ENCODE measurements around the gene NKTR.

The NKTR gene

DNA sequence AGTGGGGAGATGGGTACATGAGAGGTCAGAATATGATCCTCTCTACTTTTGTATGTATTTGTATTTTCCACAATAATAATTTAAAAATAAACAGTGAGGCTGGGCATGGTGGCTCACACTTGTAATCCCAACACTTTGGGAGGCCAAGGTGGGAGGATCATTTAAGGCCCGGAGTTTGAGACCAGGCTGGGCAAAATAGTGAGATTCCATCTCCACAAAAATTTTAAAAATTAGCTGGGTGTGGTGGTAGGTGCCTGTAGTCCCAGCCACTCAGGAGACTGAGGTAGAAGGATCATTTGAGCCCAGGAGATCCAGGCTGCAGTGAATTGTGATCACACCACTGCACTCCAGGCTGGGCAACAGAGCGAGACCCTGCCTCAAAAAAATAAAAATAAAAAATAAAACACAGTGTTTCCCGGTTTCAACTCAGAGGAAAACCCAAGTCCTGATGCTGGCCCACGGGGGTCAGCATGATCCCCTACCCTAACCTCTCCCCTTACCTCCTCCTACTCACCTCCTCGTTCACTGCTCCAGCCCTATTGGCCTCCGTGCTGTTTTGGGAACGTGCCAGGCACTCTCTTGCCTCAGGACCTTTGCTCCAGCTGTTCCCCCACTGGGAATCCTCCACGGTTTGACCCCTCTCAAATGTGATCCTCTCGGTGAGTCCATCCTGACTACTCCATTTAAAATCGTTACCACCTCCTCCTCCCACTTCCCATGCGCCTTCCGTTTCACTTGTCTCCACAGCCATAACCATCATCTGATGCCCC, 82.0 kb downstream of the NKTR start:
- Histone ChIP-seq H3K4me2 (no peak overlapping the region), H4K20me1 (ENCODE audit: insufficient read depth) (no peaks in the 10 kb centered on the region), H3K4me1 (ENCODE audit: low read depth, poor library complexity, severe bottlenecking) (peaks cover 17% of the 10 kb centered on the region), H3K27ac (no peak overlapping the region), H3K4me3 (IDR thresholded peaks at IDR 0.05; ENCODE audit: insufficient read depth, low read depth, low read length) (no peak overlapping the region), H3K27me3 (ENCODE audit: insufficient read depth, low read depth) (no peaks in the 10 kb centered on the region), H3K36me3 (ENCODE audit: insufficient read depth) (no peaks in the 10 kb centered on the region), H2AFZ (ENCODE audit: low read depth) (no peak overlapping the region), H3K9ac (no peak overlapping the region), H3K79me2 (ENCODE audit: insufficient read depth, low read depth) (no peaks in the 10 kb centered on the region)
- TF ChIP-seq, protein P1, sequence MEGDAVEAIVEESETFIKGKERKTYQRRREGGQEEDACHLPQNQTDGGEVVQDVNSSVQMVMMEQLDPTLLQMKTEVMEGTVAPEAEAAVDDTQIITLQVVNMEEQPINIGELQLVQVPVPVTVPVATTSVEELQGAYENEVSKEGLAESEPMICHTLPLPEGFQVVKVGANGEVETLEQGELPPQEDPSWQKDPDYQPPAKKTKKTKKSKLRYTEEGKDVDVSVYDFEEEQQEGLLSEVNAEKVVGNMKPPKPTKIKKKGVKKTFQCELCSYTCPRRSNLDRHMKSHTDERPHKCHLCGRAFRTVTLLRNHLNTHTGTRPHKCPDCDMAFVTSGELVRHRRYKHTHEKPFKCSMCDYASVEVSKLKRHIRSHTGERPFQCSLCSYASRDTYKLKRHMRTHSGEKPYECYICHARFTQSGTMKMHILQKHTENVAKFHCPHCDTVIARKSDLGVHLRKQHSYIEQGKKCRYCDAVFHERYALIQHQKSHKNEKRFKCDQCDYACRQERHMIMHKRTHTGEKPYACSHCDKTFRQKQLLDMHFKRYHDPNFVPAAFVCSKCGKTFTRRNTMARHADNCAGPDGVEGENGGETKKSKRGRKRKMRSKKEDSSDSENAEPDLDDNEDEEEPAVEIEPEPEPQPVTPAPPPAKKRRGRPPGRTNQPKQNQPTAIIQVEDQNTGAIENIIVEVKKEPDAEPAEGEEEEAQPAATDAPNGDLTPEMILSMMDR (conservative IDR thresholded peaks at IDR 0.05; ENCODE audit: low read depth, low read length): no peak

DNA sequence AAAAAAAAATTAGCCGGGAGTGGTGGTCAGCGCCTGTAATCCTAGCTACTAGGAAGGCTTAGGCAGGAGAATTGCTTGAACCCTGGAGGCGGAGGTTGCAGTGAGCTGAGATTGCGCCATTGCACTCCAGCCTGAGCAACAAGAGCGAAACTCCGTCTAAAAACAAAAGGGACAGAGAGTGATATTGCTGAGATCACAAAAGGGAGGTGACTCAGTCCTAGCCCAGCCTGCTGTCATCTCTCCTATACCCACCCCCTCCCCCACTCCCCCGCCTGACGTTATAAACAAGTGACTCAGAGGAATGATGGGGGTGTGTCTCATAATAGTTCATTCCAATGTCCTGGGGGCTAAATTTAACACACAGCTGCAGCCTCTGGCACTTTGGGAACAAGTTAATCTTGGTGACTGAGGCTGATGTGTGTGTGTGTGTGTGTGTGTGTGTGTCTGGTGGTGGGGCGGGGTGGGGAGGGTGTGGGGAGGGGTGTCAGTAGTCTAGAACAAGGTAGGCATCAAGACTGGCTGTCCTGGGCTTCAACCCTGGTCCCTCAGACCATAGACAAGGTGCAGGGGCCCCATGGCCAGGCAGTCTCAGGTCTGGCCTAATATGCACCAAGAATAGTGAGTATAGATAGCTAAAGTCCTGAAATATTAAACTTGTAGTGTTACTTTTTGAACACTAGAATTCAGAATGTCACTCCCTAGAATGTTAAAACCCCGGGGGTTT, 83.6 kb downstream of the NKTR start:
- Histone ChIP-seq H3K79me2 (ENCODE audit: insufficient read depth, low read depth) (no peaks in the 10 kb centered on the region), H2AFZ (ENCODE audit: low read depth) (no peak overlapping the region), H3K4me2 (no peak overlapping the region), H3K4me1 (ENCODE audit: low read depth, poor library complexity, severe bottlenecking) (peaks cover 2% of the 10 kb centered on the region), H3K27me3 (ENCODE audit: insufficient read depth, low read depth) (no peaks in the 10 kb centered on the region), H4K20me1 (ENCODE audit: insufficient read depth) (no peaks in the 10 kb centered on the region), H3K36me3 (ENCODE audit: insufficient read depth) (no peaks in the 10 kb centered on the region), H3K27ac (no peak overlapping the region), H3K9ac (no peak overlapping the region), H3K4me3 (IDR thresholded peaks at IDR 0.05; ENCODE audit: insufficient read depth, low read depth, low read length) (no peak overlapping the region)
- TF ChIP-seq, protein P1 (conservative IDR thresholded peaks at IDR 0.05; ENCODE audit: low read depth, low read length): no peak

DNA sequence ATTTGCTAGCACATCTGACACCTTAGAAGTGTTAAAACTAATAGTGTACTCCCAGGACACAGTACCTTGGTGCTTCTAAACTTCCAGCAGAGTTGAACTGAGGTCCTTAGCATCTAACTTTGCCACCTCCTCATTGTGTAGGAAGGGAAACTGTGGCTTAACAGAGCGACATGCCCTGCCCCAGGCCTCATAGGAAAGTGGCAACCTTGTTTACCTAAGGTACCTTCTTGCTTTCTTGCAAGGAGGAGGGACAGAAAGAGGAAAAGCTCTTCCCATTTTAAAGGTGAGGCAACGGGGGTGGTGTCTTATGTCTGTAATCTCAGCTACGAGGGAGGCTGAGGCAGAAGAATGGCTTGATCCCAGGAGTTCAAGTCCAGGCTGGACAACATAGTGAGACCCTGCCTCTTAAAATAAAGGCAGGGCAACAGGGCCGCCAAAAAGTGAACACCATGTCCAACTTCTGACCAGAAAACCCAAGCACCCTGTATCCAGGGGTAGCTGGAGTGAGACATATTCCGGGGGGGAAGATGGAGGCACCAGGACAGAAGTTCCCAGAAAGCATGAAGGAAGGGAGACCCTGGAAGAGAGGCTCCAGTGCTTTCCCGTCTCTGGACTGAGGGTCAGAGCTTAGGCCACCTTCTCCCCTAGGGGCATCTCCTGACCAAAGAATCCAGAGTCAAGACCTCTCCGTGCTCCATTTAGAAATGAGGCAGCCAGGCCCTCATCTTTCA, 84.3 kb downstream of the NKTR start:
- H2AFZ ChIP-seq (ENCODE audit: low read depth): no peak overlapping the region
- no peaks in the 10 kb centered on the region for H3K4me1 ChIP-seq (ENCODE audit: low read depth, poor library complexity, severe bottlenecking)
- no peak overlapping the region for H3K9ac ChIP-seq
- H4K20me1 ChIP-seq (ENCODE audit: insufficient read depth): no peaks in the 10 kb centered on the region
- H3K27me3 ChIP-seq (ENCODE audit: insufficient read depth, low read depth): no peaks in the 10 kb centered on the region
- no peaks in the 10 kb centered on the region for H3K79me2 ChIP-seq (ENCODE audit: insufficient read depth, low read depth)
- no peaks in the 10 kb centered on the region for H3K36me3 ChIP-seq (ENCODE audit: insufficient read depth)
- no peak overlapping the region for H3K4me3 ChIP-seq (IDR thresholded peaks at IDR 0.05; ENCODE audit: insufficient read depth, low read depth, low read length)
- no peak overlapping the region for H3K27ac ChIP-seq
- TF ChIP-seq, protein P1 (conservative IDR thresholded peaks at IDR 0.05; ENCODE audit: low read depth, low read length): no peak
- H3K4me2 ChIP-seq: no peak overlapping the region

DNA sequence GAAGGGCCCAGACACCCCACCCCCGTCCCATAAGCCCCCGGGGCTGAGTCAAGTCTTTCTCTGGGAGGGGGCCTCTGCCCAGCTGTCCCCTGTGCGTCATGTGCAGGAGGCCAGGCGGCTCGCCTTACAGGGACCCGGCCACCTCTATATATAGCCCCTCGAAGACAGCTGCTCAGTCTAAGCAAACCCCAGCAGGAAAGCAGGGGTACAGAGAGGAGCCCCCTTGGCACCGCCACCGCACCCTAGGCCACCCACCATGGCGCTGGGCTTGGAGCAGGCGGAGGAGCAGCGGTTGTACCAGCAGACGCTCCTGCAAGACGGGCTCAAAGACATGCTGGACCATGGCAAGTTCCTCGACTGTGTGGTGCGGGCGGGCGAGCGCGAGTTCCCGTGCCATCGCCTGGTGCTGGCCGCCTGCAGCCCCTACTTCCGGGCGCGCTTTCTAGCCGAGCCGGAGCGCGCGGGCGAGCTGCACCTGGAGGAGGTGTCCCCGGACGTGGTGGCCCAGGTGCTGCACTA, 84.9 kb downstream of the NKTR start, which contains the start of gene KLHL40:
TSS of gene KLHL40 (plus strand) at position 175 of the 519 bp plus-strand sequence. CDS start at position 257, 82 bp downstream.
- H3K36me3 ChIP-seq (ENCODE audit: insufficient read depth): no peaks in the 10 kb centered on the region
- H3K4me2 ChIP-seq: no peak within 1 kb of the TSS
- H3K79me2 ChIP-seq (ENCODE audit: insufficient read depth, low read depth): no peaks in the 10 kb centered on the region
- no peaks in the 10 kb centered on the region for H3K4me1 ChIP-seq (ENCODE audit: low read depth, poor library complexity, severe bottlenecking)
- TF ChIP-seq, protein P1 (conservative IDR thresholded peaks at IDR 0.05; ENCODE audit: low read depth, low read length): no peak
- no peak within 1 kb of the TSS for H2AFZ ChIP-seq (ENCODE audit: low read depth)
- H3K27ac ChIP-seq: no peak within 1 kb of the TSS
- no peaks in the 10 kb centered on the region for H3K27me3 ChIP-seq (ENCODE audit: insufficient read depth, low read depth)
- H3K9ac ChIP-seq: no peak within 1 kb of the TSS
- no peak within 1 kb of the TSS for H3K4me3 ChIP-seq (IDR thresholded peaks at IDR 0.05; ENCODE audit: insufficient read depth, low read depth, low read length)
- no peaks in the 10 kb centered on the region for H4K20me1 ChIP-seq (ENCODE audit: insufficient read depth)
